HL-60 (cell line): Measurements from ENCODE around the gene GASK1A.

Experiments
- CTCF ChIP-seq: IDR thresholded peaks from one replicate; pipeline ENCODE4 v1.5.1; 2011; ENCODE audit warnings: low read length, control low read depth, inconsistent platforms; ENCODE audit not compliant: insufficient read depth
- POLR2AphosphoS5 ChIP-seq: IDR thresholded peaks from 2 replicates; pipeline ENCODE4 v1.6.1; 2012; ENCODE audit warnings: low read depth

DNA sequence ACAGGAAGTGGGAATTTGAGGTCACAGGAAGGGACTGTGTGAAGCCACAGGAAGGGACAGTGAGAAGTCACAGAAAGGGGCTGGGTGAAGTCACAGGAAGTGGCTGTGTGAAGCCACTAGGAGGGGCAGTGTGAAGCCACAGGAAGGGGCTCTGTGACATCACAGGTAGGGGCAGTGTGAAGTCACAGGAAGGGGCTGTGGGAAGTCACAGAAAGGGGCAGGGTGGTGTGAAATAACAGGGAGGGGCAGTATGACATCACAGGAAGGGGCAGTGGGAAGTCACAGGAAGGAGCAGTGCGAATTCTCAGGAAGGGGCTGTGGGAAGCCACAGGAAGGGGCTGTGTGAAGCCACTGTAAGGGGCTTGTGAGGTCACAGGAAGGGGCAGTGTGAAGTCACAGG is 35.8 kb downstream of the GASK1A start:
- TF ChIP-seq CTCF: no peak
- no peak for TF ChIP-seq POLR2AphosphoS5
